Fibroblast of skin of left quadriceps (primary cell): ENCODE results near the gene PPP1R1A.

Experiments
- DNase-seq, 2 experiments: peaks; one replicate each; pipeline ENCODE4 v3.0.0-alpha.2; 2013; ENCODE audit warnings: low read depth in 2 of 2

The PPP1R1A gene

DNA sequence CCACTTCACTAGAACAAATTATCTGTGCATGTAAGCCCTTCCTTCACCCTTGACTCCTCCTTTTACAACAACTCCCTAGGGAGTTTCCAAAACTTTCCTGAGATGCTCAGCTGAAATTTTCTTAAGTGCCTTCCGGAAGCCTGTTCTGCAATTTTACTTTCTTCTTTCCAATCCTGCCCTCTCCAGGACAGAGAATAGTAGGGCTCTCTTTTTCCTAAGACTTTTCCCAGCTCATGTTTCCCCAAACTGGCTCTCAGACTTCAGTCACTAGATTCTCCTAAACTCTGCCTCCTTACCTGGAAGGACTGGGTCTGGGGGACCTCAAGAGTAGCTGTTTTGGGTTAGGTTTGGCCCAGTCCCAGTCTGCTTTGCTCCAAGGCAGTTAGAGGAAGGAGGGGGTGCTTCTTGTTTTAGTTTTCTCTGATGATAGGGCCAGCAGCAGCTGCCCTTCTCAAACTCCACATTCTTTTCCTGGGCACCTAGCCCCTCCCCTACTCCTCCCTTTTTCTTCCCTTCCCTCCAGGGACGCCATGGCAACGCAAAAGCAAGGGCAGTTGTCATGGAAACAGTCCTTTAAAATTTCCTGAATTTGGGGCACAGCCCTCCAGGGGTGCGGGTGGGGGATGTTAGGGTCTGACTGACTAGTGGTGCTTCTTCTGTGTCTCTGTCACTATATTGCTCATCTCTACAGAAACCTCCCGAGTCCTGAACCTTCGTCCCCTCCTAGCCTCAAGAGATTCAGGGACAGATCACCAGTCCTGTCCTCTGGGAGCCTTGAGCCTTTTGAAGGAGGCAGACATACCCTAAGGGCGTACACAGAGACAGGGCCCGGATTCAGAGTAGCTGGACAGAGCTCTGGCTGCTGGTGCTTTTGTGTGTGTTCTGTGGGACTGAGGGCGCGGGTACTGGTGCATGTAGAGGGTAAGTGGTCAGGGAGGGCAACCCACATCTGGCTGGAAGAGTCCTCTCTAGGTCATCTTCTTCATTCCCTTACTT lies 17.0 kb downstream of the PPP1R1A start:
- DNase-seq = no peak

DNA sequence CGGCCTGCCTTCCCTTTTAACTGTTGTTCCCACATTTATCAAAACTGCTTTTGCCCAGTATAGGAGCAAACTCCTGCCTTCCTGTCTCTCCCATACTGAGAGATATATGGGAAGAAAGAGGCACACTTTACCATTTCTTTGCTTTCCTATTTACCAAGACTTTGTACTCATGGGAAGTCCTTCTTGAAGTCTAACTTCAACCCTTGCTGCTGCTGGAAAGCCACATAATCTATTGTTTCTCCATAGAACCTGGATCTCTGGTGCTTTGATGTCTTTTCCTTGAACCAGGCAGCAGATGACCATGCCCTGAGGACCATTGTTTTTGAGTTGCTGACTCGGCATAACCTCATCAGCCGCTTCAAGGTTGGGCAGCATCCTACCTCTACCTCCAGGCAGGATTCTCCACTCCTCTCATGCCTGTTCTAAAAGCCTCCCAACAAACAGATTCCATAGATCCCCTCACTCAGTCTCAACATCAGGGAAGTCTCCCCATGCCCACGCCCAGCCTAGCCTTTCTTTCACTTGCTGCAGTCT lies 18.4 kb downstream of the PPP1R1A start:
- DNase-seq = no peak

DNA sequence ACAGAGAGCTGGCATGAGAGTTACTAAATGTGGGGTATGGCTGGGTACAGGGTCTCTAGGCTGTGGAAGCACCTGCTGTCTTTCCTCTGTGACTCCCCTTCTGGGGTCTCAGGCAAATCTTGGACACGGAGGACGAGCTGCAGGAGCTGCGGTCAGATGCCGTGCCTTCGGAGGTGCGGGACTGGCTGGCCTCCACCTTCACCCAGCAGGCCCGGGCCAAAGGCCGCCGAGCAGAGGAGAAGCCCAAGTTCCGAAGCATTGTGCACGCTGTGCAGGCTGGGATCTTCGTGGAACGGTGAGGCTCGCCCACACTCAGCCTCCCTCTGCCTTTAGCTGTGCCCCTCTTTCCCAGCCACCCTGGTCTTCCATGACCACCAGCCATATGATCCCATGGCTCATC lies 19.4 kb downstream of the PPP1R1A start:
- DNase-seq = no peak

DNA sequence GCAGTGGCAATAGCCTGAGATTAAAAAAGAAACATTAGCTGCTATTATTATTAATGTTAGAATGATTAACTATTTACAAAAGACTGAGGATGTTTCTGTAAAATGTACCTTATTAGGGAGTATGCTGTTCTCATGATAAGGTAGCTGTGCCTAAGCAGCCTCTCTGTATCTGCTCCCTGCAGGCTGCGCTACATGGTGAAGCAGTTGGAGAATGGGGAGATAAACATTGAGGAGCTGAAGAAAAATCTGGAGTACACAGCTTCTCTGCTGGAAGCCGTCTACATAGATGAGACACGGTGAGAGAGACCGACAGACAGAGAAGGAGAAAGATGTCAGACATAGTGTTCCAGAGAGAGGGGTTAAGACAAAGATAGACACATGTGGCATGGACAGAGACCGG lies 21.7 kb downstream of the PPP1R1A start:
- DNase-seq = no peak

DNA sequence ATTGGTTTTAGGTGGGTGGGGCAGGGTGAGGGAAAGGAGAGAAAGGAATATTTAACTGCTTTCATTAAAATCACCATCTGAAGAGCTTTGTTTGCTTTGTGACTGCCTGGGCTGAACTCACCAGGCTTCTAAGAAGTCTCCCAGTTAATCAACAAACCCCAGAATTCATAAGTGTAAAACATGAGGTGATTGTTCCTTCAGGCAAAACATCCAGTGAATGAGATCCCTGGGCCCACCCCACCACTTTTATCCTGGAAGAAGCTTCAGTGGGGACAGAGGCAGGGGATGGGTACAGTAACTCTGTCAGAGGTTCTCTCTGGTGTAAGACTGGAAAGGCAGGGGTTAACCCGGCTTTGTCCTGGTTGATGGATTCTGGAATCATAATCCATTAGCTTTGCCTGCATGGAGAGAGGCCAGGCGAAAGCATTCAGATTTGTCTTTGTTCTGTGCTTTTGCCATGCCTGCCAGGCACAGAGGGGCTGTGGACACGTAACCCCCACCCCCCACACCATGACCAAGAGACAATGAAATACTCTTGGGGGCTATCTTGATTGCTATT lies 22.4 kb downstream of the PPP1R1A start:
- DNase-seq = no peak

DNA sequence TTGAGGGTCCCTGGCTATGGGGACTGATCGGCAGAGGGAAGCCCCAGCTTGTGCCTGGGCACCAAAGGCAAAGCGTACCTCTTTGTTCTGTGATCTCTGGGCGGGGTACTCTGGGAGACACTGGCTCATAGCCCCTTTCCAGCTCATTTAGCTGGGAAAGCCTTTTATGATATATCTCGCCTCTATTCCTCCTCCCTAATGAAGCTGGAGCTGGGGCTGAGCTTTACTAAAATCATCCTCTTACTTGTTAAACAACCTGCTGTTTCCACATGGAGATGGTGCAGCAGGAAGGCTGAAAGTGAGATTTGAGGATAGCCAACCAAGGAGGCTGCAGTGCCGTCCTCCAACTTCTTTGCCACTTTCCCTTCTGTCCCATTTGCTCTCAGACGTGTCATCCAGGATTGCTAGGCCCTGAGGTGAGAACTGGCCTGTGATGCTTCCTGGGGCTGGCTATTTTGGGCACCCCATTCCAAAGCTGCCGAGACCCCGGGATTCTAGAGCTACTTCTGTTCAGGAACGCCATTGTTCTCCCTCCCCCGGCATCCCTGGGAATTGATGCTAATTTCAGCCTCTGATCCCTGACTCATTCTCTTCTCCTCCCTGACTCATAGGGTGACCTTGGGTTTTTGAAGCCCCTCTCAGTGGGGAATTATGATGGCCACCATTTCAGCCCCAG lies 23.0 kb downstream of the PPP1R1A start:
- no peak for DNase-seq

DNA sequence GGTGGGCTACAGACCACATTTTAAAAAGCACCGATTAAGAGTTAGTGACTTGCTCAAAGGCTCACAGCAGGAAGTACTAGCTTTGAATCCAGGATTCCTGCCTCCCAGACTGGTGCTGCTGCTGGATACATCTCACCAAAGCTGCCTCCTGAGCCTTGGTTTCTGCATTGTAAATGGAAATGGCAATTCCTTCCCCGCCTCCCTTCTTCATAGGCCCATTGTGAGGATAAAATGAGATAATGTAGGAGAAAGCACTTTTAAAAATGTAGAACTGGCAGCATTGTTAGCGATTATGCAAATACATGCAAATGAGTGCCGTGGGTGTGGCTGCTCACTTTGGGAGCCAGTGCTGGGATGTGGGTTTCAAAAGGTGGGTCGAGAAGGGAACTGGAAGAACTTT lies 23.7 kb downstream of the PPP1R1A start:
- no peak for DNase-seq

DNA sequence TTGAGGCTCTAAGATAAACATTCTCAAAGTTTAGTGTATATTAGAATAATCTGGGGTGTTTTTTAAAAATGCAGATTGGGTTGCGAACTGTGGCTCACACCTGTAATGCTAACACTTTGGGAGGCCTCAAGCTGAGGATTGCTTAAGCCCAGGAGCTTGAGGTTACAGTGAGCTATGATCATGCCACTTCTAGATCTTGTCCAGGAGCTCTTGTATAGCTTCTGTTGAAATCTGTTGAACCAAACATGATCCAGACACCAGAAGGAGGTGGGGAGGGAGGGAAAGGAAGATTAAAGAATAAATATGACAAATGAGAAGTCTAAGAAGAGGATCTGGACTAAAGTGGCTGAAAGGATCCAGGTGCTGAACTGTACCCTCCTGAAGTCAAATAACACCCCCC lies 24.7 kb downstream of the PPP1R1A start:
- DNase-seq = no peak

DNA sequence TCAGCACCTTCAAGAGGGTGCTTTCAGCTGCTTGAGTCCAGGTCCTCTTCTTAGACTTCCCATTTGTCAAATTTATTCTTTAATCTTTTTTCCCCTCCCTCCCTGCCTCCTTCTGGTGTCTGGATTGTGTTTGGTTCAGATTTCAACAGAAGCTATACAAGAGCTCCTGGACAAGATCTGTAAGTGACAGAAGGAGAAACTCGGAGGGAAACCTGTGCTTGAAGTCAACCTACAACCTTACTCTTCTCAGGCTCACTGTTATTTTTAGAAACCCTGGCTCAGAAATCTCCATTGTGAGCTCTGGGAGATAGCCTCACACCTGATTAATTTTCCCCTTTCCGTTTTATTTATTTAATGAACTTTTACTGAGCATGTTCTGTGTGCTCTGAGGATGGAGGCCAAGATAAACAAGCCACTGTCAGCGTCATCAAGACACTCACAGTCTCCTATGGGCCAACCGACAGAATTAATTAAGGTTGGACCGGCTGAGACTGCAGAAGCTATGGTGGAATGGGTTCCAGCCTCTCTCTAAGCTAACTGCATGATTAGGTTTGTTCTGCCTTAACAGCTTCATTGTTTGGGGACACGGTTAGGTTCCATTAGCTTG lies 25.6 kb downstream of the PPP1R1A start:
- DNase-seq = no peak

DNA sequence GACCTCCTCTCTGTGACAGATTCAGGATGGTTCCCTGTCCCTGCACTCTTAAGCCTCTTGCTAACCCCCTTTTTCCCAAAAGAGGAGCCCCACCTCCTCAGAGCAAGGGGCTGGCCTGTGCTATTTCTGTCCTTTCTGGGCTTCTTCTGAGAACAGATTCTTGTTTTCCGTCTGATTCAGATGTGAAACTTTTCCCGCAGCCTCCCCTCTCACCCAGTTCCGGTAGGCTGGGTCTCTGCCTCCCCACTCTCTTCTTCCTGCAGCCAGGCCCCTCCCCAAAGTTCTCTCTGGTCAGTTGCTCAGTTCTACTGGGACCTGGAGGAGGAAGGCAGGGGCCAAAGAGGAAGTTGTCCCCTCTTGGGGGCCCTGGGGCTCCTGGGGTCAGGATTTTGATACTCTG lies 27.3 kb downstream of the PPP1R1A start:
- no peak for DNase-seq

DNA sequence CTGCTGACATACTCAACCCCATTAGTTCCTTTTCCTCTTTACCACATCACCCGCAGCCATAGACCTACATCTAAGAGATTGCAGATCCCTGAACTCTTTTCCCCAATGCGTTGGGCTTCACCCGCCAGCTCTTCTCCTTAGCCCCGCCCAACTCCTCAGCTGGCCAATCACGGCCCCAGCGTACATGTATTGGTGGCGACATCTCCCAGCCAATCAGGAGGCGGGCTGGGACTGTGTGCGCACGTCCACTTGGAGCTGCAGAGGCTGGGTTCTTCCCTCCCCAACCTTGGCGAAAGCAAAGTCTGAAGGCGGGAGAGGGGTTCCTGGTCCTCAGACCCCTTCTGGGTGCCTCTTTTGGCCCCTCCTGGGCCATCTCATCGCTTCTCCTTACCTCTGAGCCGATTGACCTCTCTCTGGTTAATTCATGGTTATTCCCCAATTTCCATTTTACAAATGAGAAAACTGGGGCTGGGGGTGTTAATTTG lies 28.0 kb downstream of the PPP1R1A start:
- peak; percentile 61 to 66 for DNase-seq

DNA sequence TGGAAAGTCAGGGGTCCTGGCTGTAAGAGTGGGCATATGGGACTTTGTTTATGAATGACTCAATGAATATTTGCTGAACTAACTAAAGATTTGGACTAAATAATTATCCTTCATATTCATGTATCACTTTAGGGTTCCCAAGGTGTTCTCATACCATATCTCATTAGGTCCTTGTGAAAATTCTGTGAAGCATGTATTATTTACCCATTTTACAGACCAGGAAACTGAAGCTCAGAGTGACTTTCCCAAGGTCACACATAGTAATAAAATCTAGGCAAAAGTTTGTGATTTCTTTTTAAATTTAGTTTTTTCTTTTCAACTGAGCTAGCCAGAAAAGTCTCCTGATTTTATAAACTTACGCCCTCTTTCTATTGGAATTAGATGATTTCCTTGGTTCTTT lies 29.7 kb downstream of the PPP1R1A start:
- DNase-seq = no peak

DNA sequence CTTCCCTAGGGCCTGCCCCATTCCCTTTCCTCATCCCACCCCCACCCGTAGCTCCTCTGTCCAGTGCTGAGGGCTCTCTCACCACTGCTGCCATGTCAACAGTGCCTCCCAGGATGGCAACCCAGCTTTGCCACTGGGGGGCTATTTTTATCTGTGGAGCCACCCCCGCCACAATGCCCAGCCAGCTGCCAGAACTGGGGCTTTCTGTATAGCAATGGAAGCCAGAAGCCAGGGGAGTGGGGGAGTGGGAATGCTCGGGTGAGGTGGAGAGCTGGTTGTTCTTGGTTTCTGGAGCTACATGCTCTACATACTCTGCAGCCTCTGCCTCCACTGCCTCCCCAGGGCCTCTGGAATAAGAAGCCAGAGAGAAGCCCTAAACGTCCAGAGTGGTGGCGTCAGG lies 30.1 kb downstream of the PPP1R1A start:
- DNase-seq = no peak

DNA sequence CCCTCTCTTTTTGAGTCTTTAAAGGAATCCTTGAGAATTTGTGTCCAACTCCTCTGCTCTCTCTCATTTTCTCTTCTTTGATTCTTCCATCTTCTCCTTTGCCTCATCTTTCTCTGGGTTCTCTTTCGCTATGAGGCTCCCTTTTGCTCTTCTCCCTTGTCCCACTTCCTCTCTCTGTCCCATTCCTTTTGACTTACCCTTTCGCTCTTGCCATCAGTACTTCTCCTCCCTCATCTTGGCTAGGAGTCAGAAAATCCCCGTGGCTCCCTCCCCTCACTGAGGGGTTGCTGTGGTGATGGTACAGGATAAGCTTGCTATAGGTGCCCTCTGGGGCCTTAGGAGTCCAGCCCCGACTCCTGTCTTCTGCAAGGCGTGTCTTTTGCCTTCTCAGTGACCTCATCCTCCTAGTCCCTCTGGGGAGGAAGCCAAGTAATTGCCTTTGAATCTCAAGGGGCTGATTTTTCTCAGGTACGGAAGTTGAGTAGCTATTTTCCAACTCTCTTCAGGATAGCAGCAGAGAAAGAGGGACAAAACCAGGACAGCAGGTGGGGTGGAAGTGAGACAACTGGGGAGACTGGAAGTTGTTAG lies 32.7 kb downstream of the PPP1R1A start:
- no peak for DNase-seq

DNA sequence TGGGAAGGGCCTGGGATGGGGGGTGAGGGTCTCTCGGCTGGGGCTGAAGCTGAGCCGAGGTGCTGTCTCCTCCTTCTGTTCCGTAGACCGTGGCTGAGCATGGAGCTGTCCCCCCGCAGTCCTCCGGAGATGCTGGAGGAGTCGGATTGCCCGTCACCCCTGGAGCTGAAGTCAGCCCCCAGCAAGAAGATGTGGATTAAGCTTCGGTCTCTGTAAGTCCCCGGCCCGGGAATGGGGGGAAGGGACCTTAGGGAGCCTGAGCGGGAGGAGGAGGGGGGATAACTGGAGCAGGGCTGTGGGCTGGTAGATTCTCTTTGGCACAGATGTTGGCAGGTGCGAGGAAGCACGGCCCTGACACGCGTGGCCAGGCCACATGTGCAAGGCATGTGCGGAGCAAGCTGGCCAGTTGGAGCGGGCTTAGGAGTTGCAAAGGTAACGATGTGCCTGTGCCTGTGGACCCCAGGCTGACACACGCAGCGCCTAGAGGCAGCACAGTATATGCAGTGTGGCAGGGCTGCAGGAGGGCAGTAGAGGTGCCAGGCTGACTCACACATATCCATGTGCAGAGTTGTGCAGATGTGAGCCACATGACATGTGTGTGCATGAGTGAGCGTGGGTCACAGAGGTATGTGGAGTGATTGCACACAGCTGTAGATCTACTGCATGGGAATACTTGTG lies 38.5 kb downstream of the PPP1R1A start:
- no peak for DNase-seq

DNA sequence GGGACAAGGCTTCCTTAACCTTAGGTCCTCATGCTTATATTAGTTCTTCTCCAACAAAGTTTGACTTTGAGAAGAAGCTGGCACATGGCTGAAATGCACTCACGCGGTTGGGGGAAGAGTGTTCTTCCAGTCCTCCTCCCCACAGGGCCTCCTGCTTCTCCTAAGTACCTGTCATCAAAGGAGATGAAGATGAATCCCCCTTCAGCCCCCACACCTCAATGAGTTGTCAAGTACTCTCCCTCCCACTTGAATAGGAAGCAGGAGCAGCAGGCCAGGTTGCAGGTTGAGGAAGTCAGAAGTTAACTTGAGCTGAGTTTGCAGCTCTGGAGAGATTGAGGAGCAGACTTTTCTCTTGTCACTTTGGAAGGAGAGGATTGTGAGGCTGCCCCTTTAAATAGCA lies 41.9 kb downstream of the PPP1R1A start:
- DNase-seq = no peak

DNA sequence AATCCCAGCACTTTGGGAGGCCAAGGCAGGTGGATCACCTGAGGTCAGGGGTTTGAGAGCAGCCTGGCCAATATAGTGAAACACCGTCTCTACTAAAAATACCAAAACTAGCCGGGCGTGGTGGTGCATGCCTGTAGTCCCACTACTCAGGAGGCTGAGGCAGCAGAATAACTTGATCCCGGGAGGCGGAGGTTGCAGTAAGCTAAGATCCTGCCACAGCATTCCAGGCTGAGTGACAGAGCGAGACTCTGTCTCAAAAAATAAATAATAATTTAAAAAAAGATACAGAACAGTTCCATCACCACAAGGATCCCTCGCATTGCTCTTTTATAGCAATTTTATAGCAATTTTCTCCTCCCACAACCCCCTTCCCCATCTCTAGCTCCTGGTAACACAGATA lies 43.7 kb downstream of the PPP1R1A start:
- DNase-seq = no peak

DNA sequence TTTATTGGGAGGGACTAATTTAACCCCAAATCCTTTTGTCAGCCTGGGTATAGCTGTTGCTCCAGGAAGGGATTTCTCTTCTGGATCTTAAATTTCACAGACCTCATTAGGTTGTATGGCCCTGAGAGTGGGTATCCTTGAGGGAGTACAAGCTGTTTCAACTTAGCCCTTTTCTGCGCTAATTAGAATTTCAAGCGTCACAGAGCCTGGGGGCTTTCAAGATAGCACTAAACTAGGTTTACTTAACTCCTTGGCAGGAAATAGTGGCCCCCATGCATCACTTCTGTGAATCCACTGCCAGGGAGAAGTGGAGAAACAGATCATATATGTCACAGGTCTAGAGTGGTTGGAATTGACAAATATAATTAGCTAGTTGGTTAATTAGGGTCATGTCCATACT lies 44.9 kb downstream of the PPP1R1A start:
- DNase-seq = no peak

DNA sequence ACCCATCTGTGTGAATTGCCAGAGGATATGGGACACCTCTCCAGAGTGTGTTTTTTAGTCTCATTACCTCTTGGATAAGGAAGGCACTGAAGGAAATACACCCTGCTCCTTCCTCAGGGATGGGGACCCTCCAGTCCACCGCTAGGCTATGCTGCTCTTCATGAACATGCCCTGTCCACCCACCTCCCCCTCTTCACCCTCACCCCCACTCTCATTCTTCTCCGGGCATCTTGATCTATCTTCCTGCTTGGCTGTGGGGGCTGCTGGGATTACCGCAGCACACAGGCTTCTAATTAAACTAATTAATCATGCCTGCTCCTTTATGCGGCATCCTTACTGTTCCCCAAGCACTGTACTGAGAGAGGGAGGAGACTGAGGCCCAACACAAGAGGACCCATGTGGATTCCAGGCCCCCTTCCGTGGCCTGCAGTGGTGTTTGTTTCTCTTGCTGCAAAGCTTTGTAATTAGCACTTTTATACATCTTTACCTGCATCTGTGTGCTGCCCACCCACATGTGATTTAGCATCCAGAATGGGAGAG lies 46.6 kb downstream of the PPP1R1A start:
- no peak for DNase-seq

DNA sequence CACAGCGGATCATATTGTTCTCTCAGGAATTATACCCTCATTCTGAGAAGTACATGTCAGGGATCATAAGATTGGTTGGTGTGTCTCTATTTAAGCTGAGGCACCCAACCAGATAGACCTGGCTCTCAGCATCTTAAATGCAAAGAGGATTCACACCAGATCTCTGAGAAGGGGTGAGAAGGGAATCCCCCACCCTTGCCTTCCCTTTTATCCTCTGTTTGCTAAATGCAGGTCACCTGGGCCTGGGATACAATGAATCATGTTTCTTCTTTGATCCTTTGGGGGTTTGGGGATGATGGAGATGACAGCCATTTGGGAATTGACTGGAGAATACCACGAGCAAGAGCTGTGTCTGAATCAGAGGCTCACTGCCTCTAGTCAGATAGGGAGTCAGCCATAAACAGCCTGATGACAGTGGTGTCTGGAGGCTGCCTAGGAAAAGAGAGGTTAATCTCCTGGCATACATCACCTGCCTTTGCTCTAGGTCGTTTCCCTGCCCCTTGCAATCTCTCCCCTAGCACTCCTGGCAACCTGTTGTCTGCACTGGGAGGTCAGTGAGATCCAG lies 50.2 kb downstream of the PPP1R1A start:
- no peak for DNase-seq
